Activated B cell treated with CpG ODN at 0.5 μM for 24 hours (primary cell): ENCODE measurements around the gene FOXJ3. TPM values are rescaled to one million over a fixed set of nuclear protein-coding genes. Genes with fewer than 3 reads are reported as not detected.

Experiments used
- ATAC-seq: fragments of 200-7000 bp; cut with Tn5 transposase; one replicate; pipeline ENCODE4 v1.10.0; 2021; ENCODE audit warnings: low read depth, mild to moderate bottlenecking, moderate library complexity
- CTCF ChIA-PET: fragments of 350-600 bp; sonication (Branson Sonifier 250); formaldehyde crosslinking; loops from one replicate; lab custom pipeline; 2021; ENCODE audit warnings: antibody characterized with exemption; lab: Charles Lee
- POLR2A ChIA-PET: fragments of 350-600 bp; sonication (Branson Sonifier 250); formaldehyde crosslinking; loops from one replicate; lab custom pipeline; 2021; ENCODE audit warnings: antibody characterized with exemption; lab: Charles Lee
- DNase-seq: peaks from one replicate; pipeline ENCODE4 v3.0.0; 2022
- H3K27ac Mint-ChIP-seq: one replicate; pipeline ENCODE4 v1.8.0; 2020; ENCODE audit warnings: mixed read lengths
- H3K27me3 Mint-ChIP-seq: one replicate; pipeline ENCODE4 v1.8.0; 2021; ENCODE audit warnings: mixed read lengths
- H3K36me3 Mint-ChIP-seq: one replicate; pipeline ENCODE4 v1.8.0; 2021; ENCODE audit warnings: low read depth, mixed read lengths
- H3K4me1 Mint-ChIP-seq: one replicate; pipeline ENCODE4 v1.8.0; 2021; ENCODE audit warnings: mixed read lengths
- H3K4me3 Mint-ChIP-seq: one replicate; pipeline ENCODE4 v1.8.0; 2020; ENCODE audit warnings: mild to moderate bottlenecking, mixed read lengths
- H3K9me3 Mint-ChIP-seq: one replicate; pipeline ENCODE4 v1.8.0; 2020; ENCODE audit warnings: mixed read lengths
- CTCF ChIP-seq: fragments of 200-600 bp; IDR thresholded peaks from one replicate; pipeline ENCODE4 v1.8.0; 2022; ENCODE audit warnings: antibody characterized with exemption, mild to moderate bottlenecking
- intact Hi-C: fragments of 100-400 bp; cut with micrococcal nuclease; formaldehyde crosslinking; loops from one replicate; pipeline ENCODE4 v1.15.1; 2024
- total RNA-seq: library from RNA; stranded (reverse); gene quantifications from 2 replicates; pipeline ENCODE4 v1.2.3, GENCODE V29; 2022

FOXJ3 gene
- total RNA-seq, 1 donor from 2014 or later = 63.9 TPM

GRCh38 chr1:42330215-42330614, 4.8 kb downstream of the FOXJ3 start:
- intact Hi-C loops = loop anchor here (10.0 kb wide), 1 partner anchor 1645 kb away; the partner anchor contains the start of genes ATP6V0B, B4GALT2 and DPH2
- ATAC-seq (no peak), DNase-seq (no peak)
- H3K9me3 Mint-ChIP-seq = no peaks in the 10 kb centered on the region
- H3K27ac Mint-ChIP-seq = no peak overlapping the region
- ChIA-PET POLR2A (no interaction called here), CTCF (no interaction called here)
- no peak for TF ChIP-seq CTCF
- peaks cover 5% of the 10 kb centered on the region for H3K36me3 Mint-ChIP-seq
- H3K27me3 Mint-ChIP-seq = no peaks in the 10 kb centered on the region
- H3K4me3 Mint-ChIP-seq = no peak overlapping the region
- H3K4me1 Mint-ChIP-seq = peaks cover 70% of the 10 kb centered on the region

- H3K4me3 Mint-ChIP-seq = no peak overlapping the region
- H3K36me3 Mint-ChIP-seq = peaks cover 3% of the 10 kb centered on the region
- H3K9me3 Mint-ChIP-seq = no peaks in the 10 kb centered on the region
- ChIA-PET POLR2A (no interaction called here), CTCF (no interaction called here)
- H3K27ac Mint-ChIP-seq = no peak overlapping the region
- intact Hi-C loops = no loop called here
- no peaks in the 10 kb centered on the region for H3K27me3 Mint-ChIP-seq
- peaks cover 71% of the 10 kb centered on the region for H3K4me1 Mint-ChIP-seq
- DNase-seq (no peak), ATAC-seq (no peak)
- no peak for TF ChIP-seq CTCF
Observed at GRCh38 chr1:42328916-42329496, 6.0 kb downstream of the FOXJ3 start.

GRCh38 chr1:42328047-42328625, 6.9 kb downstream of the FOXJ3 start:
- Mint-ChIP-seq H3K4me3 (no peak overlapping the region), H3K36me3 (peaks cover 6% of the 10 kb centered on the region), H3K27ac (no peak overlapping the region), H3K4me1 (peaks cover 67% of the 10 kb centered on the region), H3K27me3 (no peaks in the 10 kb centered on the region), H3K9me3 (no peaks in the 10 kb centered on the region)
- DNase-seq (no peak), ATAC-seq (no peak)
- ChIA-PET CTCF (no interaction called here), POLR2A (no interaction called here)
- intact Hi-C loops = no loop called here
- no peak for TF ChIP-seq CTCF

- ChIA-PET CTCF (no interaction called here), POLR2A (no interaction called here)
Observed at GRCh38 chr1:42325014-42325402, 10.0 kb downstream of the FOXJ3 start.

More at GRCh38 chr1:42325014-42325402, 10.0 kb downstream of the FOXJ3 start:
- DNase-seq (no peak), ATAC-seq (no peak)
- no peaks in the 10 kb centered on the region for H3K9me3 Mint-ChIP-seq
- TF ChIP-seq CTCF = no peak
- peaks cover 14% of the 10 kb centered on the region for H3K36me3 Mint-ChIP-seq
- peaks cover 67% of the 10 kb centered on the region for H3K4me1 Mint-ChIP-seq
- intact Hi-C loops = no loop called here
- H3K4me3 Mint-ChIP-seq = no peak overlapping the region
- H3K27ac Mint-ChIP-seq = no peak overlapping the region
- H3K27me3 Mint-ChIP-seq = no peaks in the 10 kb centered on the region
